HCT116 (cell line): ENCODE results near the gene GRID2IP. TPM values are rescaled to one million over a fixed set of nuclear protein-coding genes. Genes with fewer than 3 reads are reported as not detected.

Experiments used
- ATAC-seq: fragments of 200-7000 bp; cut with Tn5 transposase; 2 replicates; pipeline ENCODE4 v1.9.1; 2020; ENCODE audit warnings: mild to moderate bottlenecking, moderate library complexity
- BruUV-seq: library from RNA; stranded (reverse); fragments of 400-500 nt; replicated peaks from 2 replicates; lab custom pipeline; 2021; lab: Mats Ljungman, UMichigan
- CTCF ChIA-PET: fragments of 300-600 bp; sonication (Branson Sonifier 250); formaldehyde crosslinking; loops from one replicate; lab custom pipeline; 2021; ENCODE audit warnings: antibody characterized with exemption; lab: Charles Lee
- POLR2A ChIA-PET: fragments of 300-600, 350-600 bp; sonication (Branson Sonifier 250); formaldehyde crosslinking; loops from one replicate; lab custom pipeline; 2021; ENCODE audit warnings: antibody characterized with exemption; lab: Charles Lee
- RAD21 ChIA-PET, 2 experiments: fragments of 300-600 bp; sonication (Branson Sonifier 250); formaldehyde crosslinking; loops; one replicate each; lab custom pipeline; 2023; ENCODE audit warnings: low total read pairs in 2 of 2; ENCODE audit not compliant: uncharacterized antibody in 2 of 2, unreplicated experiment in 2 of 2, low non-redundant PET in 1 of 2; lab: Charles Lee
- DNase-seq: peaks from one replicate; pipeline ENCODE4 v3.0.0-alpha.2; 2010; ENCODE audit warnings: low read depth, low spot score
- H2AFZ ChIP-seq: fragments of 200-600 bp; shearing (Covaris generic), sonication (generic); 2 replicates; pipeline ENCODE4 v1.6.1; 2017; ENCODE audit warnings: low read depth, mixed run types, mixed read lengths, antibody characterized with exemption, low read length; ENCODE audit not compliant: poor library complexity, severe bottlenecking
- H3K27ac ChIP-seq: 2 replicates; pipeline ENCODE4 v1.5.1; 2012; ENCODE audit warnings: low read depth, low read length
- H3K27me3 ChIP-seq: fragments of 200-600 bp; sonication (generic); 2 replicates; pipeline ENCODE4 v1.6.1; 2016; ENCODE audit warnings: mixed run types, low read length, mixed read lengths; ENCODE audit not compliant: insufficient read depth
- H3K36me3 ChIP-seq, 2 experiments: fragments of 200-500 bp in 1 of 2; fragments of 200-600 bp in 1 of 2; sonication (Bioruptor generic) in 1 of 2; sonication (generic) in 1 of 2; 2 replicates each; pipeline versions ENCODE4 v1.5.1 to v1.6.1; 2014 to 2016; ENCODE audit warnings: low read length in 2 of 2, inconsistent platforms in 1 of 2, mixed read lengths in 1 of 2, mixed run types in 1 of 2; ENCODE audit not compliant: insufficient read depth in 2 of 2, control insufficient read depth in 1 of 2
- H3K4me1 ChIP-seq, 2 experiments: fragments of 200-600 bp in 1 of 2; sonication (generic) in 1 of 2; 2 replicates each; pipeline versions ENCODE4 v1.5.1 to v1.6.1; 2012 to 2017; ENCODE audit warnings: low read length in 2 of 2, inconsistent platforms in 1 of 2, mild to moderate bottlenecking in 1 of 2, mixed read lengths in 1 of 2, mixed run types in 1 of 2, moderate library complexity in 1 of 2; ENCODE audit not compliant: insufficient read depth in 2 of 2, control insufficient read depth in 1 of 2
- H3K4me2 ChIP-seq: fragments of 200-600 bp; sonication (generic); 2 replicates; pipeline ENCODE4 v1.6.1; 2017; ENCODE audit warnings: mixed run types, low read length, mixed read lengths
- H3K4me3 ChIP-seq, 2 experiments: fragments of 200-600 bp in 1 of 2; sonication (generic) in 1 of 2; replicated peaks in 1 of 2; 2 replicates each; pipeline ENCODE4 v1.5.1; 2011 to 2016; ENCODE audit warnings: low read length in 2 of 2, control low read depth in 1 of 2, low read depth in 1 of 2, mild to moderate bottlenecking in 1 of 2, mixed read lengths in 1 of 2, mixed run types in 1 of 2
- H3K79me2 ChIP-seq: fragments of 200-600 bp; sonication (generic); 2 replicates; pipeline ENCODE4 v1.6.1; 2017; ENCODE audit warnings: mild to moderate bottlenecking, mixed run types, low read length, moderate library complexity, mixed read lengths; ENCODE audit not compliant: insufficient read depth
- H3K9ac ChIP-seq: fragments of 200-600 bp; sonication (generic); 2 replicates; pipeline ENCODE4 v1.6.1; 2016; ENCODE audit warnings: low read length, mixed read lengths
- H3K9me2 ChIP-seq: fragments of 200-600 bp; sonication (generic), shearing (Covaris generic); 2 replicates; pipeline ENCODE4 v1.6.1; 2017; ENCODE audit warnings: mixed run types, mild to moderate bottlenecking, moderate library complexity; ENCODE audit not compliant: insufficient read depth
- H3K9me3 ChIP-seq, 2 experiments: fragments of 200-500 bp in 1 of 2; fragments of 200-600 bp in 1 of 2; sonication (Bioruptor generic) in 1 of 2; sonication (generic) in 1 of 2; 2 replicates each; pipeline ENCODE4 v1.6.1; 2014 to 2017; ENCODE audit warnings: low read length in 2 of 2, mixed read lengths in 2 of 2, inconsistent platforms in 1 of 2, low read depth in 1 of 2, mild to moderate bottlenecking in 1 of 2, mixed run types in 1 of 2, moderate library complexity in 1 of 2; ENCODE audit not compliant: control insufficient read depth in 1 of 2, insufficient read depth in 1 of 2
- H4K20me1 ChIP-seq: fragments of 200-600 bp; sonication (generic), shearing (Covaris generic); 2 replicates; pipeline ENCODE4 v1.6.1; 2017; ENCODE audit warnings: mixed run types, mild to moderate bottlenecking, moderate library complexity; ENCODE audit not compliant: insufficient read depth
- CEBPB ChIP-seq: IDR thresholded peaks from 2 replicates; pipeline ENCODE4 v1.6.1; 2012; ENCODE audit warnings: low read depth
- ELF1 ChIP-seq: IDR thresholded peaks from 2 replicates; pipeline ENCODE4 v1.6.1; 2012; ENCODE audit warnings: low read depth, borderline replicate concordance
- EZH2 ChIP-seq: fragments of 200-600 bp; sonication (generic); IDR thresholded peaks from 2 replicates; pipeline ENCODE4 v1.6.1; 2017; ENCODE audit warnings: antibody characterized with exemption, mixed run types
- EZH2phosphoT487 ChIP-seq: fragments of 200-600 bp; IDR thresholded peaks from 2 replicates; pipeline ENCODE4 v1.6.1; 2018; ENCODE audit warnings: antibody characterized with exemption, borderline replicate concordance
- JUND ChIP-seq: IDR thresholded peaks from 2 replicates; pipeline ENCODE4 v1.6.1; 2012
- SRF ChIP-seq: IDR thresholded peaks from 2 replicates; pipeline ENCODE4 v1.6.1; 2012; ENCODE audit warnings: low read depth
- TCF7L2 ChIP-seq: IDR thresholded peaks from 2 replicates; pipeline ENCODE4 v1.7.0; 2011; ENCODE audit warnings: borderline replicate concordance, inconsistent platforms; ENCODE audit not compliant: insufficient read depth, insufficient read length; ENCODE audit errors: extremely low read depth
- YY1 ChIP-seq: IDR thresholded peaks from 2 replicates; pipeline ENCODE4 v1.6.1; 2011; ENCODE audit warnings: low read length, low read depth, moderate library complexity, mild to moderate bottlenecking; ENCODE audit not compliant: insufficient replicate concordance; ENCODE audit errors: extremely low read depth
- ZFX ChIP-seq: fragments of 450-650 bp; IDR thresholded peaks from 2 replicates; pipeline ENCODE4 v1.6.1; 2017
- intact Hi-C: fragments of 100-400 bp; cut with micrococcal nuclease; formaldehyde crosslinking; loops from 2 replicates; pipeline ENCODE4 v1.10.0; 2022
- total RNA-seq: library from RNA; stranded (reverse); gene quantifications from one replicate; pipeline ENCODE4 v1.2.1, GENCODE V29; 2021; ENCODE audit not compliant: unreplicated experiment
- TF ChIP-seq, protein P1 (sequence below): IDR thresholded peaks from 2 replicates; pipeline ENCODE4 v1.6.1; 2012; ENCODE audit warnings: low read depth
- TF ChIP-seq, protein P2 (sequence below), 3 experiments: fragments of 200-600 bp in 1 of 3; sonication (generic) in 1 of 3; IDR thresholded peaks in 2 of 3; conservative IDR thresholded peaks in 1 of 3; 2 replicates each; pipeline ENCODE4 v1.5.1; 2012 to 2017; ENCODE audit warnings: low read depth in 2 of 3, low read length in 2 of 3, antibody characterized with exemption in 1 of 3, borderline replicate concordance in 1 of 3, control low read depth in 1 of 3, mild to moderate bottlenecking in 1 of 3, mixed read lengths in 1 of 3, mixed run types in 1 of 3, moderate library complexity in 1 of 3; ENCODE audit not compliant: insufficient read depth in 1 of 3
- TF ChIP-seq, protein P3 (sequence below): IDR thresholded peaks from 2 replicates; pipeline ENCODE4 v1.6.1; 2012

The GRID2IP gene
- total RNA-seq, 1 experiment from 2014 or later = 3.2 TPM

DNA sequence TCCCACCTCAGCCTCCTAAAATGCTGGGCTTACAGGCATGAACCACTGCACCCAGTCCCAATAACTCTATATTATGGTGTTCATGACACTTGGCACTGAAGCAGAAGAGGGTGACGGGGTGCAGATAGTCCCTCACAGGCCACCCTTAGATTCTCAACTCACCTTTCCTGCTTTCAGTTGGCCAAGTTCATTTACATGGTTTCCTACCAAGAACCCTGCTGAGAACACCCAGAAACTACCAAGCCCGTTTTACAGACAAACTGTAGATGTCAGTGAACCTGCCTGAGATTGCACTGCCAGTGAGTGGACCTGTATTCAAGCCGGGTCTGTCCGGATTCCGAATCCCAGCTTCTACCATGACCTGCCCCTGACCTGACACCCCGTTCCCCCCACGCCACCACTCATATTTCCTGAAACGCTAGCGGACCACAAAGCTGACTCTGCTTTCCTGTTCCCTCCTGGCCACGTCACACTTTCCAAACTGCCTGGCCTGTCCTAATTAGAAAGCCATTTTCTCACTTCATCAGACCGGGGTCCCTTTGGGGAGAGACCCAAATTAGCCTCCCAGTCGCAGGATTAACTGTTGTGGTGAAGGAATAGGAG, 17.3 kb downstream of the GRID2IP start:
- no TSS peak for BruUV-seq

More for the DNA sequence above, 17.3 kb downstream of the GRID2IP start:
- intact Hi-C loops = no loop called here
- ChIA-PET RAD21 (no interaction called here), CTCF (interaction anchor here (1.5 kb wide), 1 partner anchor 41 kb away, joined by 3 read pairs; no protein-coding TSS in a partner anchor), POLR2A (no interaction called here)
- no peaks in the 10 kb centered on the region for H4K20me1 ChIP-seq
- H2AFZ ChIP-seq = no peak overlapping the region
- no peak overlapping the region for H3K4me2 ChIP-seq
- no peaks in the 10 kb centered on the region for H3K79me2 ChIP-seq
- no peaks in the 10 kb centered on the region for H3K36me3 ChIP-seq
- H3K4me1 ChIP-seq = peaks cover 0 to 15% of the 10 kb centered on the region in 2 experiments; a peak in 1 of 4 replicates
- H3K9me2 ChIP-seq = no peaks in the 10 kb centered on the region
- H3K27ac ChIP-seq = no peak overlapping the region
- no peaks in the 10 kb centered on the region for H3K9me3 ChIP-seq
- no peaks in the 10 kb centered on the region for H3K27me3 ChIP-seq
- no peak overlapping the region for H3K9ac ChIP-seq
- no peak overlapping the region for H3K4me3 ChIP-seq
- no peak for ATAC-seq
- DNase-seq = no peak
- TF ChIP-seq, protein P1, sequence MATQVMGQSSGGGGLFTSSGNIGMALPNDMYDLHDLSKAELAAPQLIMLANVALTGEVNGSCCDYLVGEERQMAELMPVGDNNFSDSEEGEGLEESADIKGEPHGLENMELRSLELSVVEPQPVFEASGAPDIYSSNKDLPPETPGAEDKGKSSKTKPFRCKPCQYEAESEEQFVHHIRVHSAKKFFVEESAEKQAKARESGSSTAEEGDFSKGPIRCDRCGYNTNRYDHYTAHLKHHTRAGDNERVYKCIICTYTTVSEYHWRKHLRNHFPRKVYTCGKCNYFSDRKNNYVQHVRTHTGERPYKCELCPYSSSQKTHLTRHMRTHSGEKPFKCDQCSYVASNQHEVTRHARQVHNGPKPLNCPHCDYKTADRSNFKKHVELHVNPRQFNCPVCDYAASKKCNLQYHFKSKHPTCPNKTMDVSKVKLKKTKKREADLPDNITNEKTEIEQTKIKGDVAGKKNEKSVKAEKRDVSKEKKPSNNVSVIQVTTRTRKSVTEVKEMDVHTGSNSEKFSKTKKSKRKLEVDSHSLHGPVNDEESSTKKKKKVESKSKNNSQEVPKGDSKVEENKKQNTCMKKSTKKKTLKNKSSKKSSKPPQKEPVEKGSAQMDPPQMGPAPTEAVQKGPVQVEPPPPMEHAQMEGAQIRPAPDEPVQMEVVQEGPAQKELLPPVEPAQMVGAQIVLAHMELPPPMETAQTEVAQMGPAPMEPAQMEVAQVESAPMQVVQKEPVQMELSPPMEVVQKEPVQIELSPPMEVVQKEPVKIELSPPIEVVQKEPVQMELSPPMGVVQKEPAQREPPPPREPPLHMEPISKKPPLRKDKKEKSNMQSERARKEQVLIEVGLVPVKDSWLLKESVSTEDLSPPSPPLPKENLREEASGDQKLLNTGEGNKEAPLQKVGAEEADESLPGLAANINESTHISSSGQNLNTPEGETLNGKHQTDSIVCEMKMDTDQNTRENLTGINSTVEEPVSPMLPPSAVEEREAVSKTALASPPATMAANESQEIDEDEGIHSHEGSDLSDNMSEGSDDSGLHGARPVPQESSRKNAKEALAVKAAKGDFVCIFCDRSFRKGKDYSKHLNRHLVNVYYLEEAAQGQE = no peak
- TF ChIP-seq ZFX (no peak), YY1 (no peak), EZH2 (no peak), CEBPB (no peak), JUND (no peak), ELF1 (no peak), TCF7L2 (no peak), SRF (no peak), EZH2phosphoT487 (no peak)
- TF ChIP-seq, protein P2, sequence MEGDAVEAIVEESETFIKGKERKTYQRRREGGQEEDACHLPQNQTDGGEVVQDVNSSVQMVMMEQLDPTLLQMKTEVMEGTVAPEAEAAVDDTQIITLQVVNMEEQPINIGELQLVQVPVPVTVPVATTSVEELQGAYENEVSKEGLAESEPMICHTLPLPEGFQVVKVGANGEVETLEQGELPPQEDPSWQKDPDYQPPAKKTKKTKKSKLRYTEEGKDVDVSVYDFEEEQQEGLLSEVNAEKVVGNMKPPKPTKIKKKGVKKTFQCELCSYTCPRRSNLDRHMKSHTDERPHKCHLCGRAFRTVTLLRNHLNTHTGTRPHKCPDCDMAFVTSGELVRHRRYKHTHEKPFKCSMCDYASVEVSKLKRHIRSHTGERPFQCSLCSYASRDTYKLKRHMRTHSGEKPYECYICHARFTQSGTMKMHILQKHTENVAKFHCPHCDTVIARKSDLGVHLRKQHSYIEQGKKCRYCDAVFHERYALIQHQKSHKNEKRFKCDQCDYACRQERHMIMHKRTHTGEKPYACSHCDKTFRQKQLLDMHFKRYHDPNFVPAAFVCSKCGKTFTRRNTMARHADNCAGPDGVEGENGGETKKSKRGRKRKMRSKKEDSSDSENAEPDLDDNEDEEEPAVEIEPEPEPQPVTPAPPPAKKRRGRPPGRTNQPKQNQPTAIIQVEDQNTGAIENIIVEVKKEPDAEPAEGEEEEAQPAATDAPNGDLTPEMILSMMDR (IDR thresholded peaks at IDR 0.05 in 2 of 3, conservative IDR thresholded peaks at IDR 0.05 in 1 of 3; ENCODE audit: borderline replicate concordance in 1 of 3, insufficient read depth in 1 of 3, low read depth in 2 of 3, low read length in 2 of 3) = no peak
- TF ChIP-seq, protein P3, sequence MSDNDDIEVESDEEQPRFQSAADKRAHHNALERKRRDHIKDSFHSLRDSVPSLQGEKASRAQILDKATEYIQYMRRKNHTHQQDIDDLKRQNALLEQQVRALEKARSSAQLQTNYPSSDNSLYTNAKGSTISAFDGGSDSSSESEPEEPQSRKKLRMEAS = no peak
